HG02852 (cell line): ENCODE data around the gene CKMT1B.
"Not testable (repeated sequence)": the region's sequence is repeated elsewhere in the genome, so short reads cannot be mapped to it uniquely, and the experiment has no call there.

ENCODE experiments used
- ATAC-seq: cut with Tn5 transposase; IDR thresholded peaks from one replicate; pipeline ENCODE4 v1.9.1; 2021; ENCODE audit warnings: mild to moderate bottlenecking, moderate library complexity; ENCODE audit not compliant: unreplicated experiment

CKMT1B gene

DNA sequence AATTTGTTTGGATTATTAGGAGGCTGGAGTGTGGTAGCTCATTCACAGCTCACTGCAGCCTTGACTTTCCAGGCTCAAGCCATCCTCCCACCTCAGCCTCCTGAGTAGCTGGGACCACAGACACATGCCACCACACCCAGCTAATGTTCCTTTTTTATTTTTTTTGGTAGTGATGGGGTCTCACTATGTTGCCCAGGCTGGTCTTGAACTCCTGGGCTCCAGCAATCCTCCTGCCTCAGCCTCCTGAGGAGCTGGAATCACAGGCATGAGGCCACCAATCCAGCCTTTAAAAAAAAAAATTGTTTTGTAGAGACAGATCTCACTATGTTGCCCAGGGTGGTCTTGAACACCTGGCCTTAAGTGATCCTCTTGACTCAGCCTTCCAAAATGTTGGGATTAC lies 33.1 kb downstream of the CKMT1B start:
- not testable (repeated sequence) for ATAC-seq

DNA sequence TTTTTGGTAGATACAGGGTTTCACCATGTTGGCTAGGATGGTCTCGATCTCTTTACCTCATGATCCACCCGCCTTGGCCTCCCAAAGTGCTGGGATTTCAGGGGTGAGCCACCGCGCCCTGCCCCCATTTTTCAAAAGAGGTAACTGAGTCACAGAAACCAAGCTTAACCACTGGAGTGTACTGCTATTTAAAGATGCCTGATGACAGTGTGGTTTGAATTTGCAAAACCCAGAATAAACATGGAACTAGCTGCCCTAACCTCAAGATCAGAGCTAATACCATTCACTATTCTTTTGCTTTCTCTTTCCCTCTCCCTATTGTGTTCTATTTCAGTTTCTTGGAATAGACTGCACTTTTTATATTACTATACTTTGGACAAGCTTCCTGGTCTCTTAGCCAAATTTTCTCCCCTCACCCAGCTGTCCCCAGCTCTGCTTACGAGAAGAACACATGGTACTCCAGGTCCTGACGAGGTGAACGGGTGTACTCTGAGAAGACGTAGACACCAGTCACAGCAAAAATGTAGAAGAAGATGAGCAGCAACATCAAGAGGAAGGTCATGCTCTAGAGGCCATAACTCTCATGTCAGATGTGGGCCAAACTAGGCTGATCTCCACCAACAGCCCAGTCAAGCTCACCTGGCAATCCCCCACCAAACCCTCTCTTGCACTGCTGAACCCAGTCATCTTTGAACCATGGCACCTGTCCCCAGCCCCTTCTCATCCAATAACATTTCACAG lies 44.8 kb downstream of the CKMT1B start:
- ATAC-seq, result peak; percentile 61
